Liver (tissue), 3 donors: ENCODE data around the gene DCAF5.

Source experiments
- EGR1 ChIP-seq, 2 donors: IDR thresholded peaks; 2 replicates each; pipeline ENCODE4 v1.6.1; 2016 to 2018; ENCODE audit warnings: antibody characterized with exemption in 2 of 2, low read depth in 2 of 2
- JUND ChIP-seq, 2 donors: IDR thresholded peaks; 2 replicates each; pipeline ENCODE4 v1.6.1; 2016; ENCODE audit warnings: antibody characterized with exemption in 2 of 2
- TAF1 ChIP-seq: conservative IDR thresholded peaks from 2 replicates; pipeline ENCODE4 v1.6.1; 2016; ENCODE audit warnings: antibody characterized with exemption, mild to moderate bottlenecking
- YY1 ChIP-seq: IDR thresholded peaks from 2 replicates; pipeline ENCODE4 v1.6.1; 2016; ENCODE audit warnings: antibody characterized with exemption, mild to moderate bottlenecking
- TF ChIP-seq, protein P1 (sequence below): fragments of 150-350 bp; IDR thresholded peaks from 2 replicates; pipeline ENCODE4 v1.5.1; 2017; ENCODE audit warnings: improper control_type of control experiment, low read depth, low read length; ENCODE audit not compliant: missing input control
- TF ChIP-seq, protein P2 (sequence below): IDR thresholded peaks from 2 replicates; pipeline ENCODE4 v1.6.1; 2016; ENCODE audit warnings: antibody characterized with exemption
- donor health status: healthy.
- donor health status: healthy.

GRCh38 chr14:69042787-69043444 lies 110.0 kb downstream of the DCAF5 start:
- TF ChIP-seq, protein P1, sequence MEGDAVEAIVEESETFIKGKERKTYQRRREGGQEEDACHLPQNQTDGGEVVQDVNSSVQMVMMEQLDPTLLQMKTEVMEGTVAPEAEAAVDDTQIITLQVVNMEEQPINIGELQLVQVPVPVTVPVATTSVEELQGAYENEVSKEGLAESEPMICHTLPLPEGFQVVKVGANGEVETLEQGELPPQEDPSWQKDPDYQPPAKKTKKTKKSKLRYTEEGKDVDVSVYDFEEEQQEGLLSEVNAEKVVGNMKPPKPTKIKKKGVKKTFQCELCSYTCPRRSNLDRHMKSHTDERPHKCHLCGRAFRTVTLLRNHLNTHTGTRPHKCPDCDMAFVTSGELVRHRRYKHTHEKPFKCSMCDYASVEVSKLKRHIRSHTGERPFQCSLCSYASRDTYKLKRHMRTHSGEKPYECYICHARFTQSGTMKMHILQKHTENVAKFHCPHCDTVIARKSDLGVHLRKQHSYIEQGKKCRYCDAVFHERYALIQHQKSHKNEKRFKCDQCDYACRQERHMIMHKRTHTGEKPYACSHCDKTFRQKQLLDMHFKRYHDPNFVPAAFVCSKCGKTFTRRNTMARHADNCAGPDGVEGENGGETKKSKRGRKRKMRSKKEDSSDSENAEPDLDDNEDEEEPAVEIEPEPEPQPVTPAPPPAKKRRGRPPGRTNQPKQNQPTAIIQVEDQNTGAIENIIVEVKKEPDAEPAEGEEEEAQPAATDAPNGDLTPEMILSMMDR, result no peak
- TF ChIP-seq YY1 (peak; percentile 76), EGR1 (IDR thresholded peaks at IDR 0.05; ENCODE audit: low read depth in 2 of 2) (no peak), JUND (IDR thresholded peaks at IDR 0.05) (no peak), TAF1 (no peak)
- TF ChIP-seq, protein P2, sequence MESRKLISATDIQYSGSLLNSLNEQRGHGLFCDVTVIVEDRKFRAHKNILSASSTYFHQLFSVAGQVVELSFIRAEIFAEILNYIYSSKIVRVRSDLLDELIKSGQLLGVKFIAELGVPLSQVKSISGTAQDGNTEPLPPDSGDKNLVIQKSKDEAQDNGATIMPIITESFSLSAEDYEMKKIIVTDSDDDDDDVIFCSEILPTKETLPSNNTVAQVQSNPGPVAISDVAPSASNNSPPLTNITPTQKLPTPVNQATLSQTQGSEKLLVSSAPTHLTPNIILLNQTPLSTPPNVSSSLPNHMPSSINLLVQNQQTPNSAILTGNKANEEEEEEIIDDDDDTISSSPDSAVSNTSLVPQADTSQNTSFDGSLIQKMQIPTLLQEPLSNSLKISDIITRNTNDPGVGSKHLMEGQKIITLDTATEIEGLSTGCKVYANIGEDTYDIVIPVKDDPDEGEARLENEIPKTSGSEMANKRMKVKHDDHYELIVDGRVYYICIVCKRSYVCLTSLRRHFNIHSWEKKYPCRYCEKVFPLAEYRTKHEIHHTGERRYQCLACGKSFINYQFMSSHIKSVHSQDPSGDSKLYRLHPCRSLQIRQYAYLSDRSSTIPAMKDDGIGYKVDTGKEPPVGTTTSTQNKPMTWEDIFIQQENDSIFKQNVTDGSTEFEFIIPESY, result no peak
